HEK293 (cell line): ENCODE results near the gene SBF2.

Experiments used
- KLF9 ChIP-seq: fragments of 450-650 bp; formaldehyde crosslinking; IDR thresholded peaks from 2 replicates; pipeline ENCODE4 v1.5.1; 2016; ENCODE audit warnings: missing biosample characterization, missing genetic modification characterization, low read depth
- ZNF621 ChIP-seq: fragments of 450-650 bp; formaldehyde crosslinking; IDR thresholded peaks from 2 replicates; pipeline ENCODE4 v1.5.1; 2017; ENCODE audit warnings: missing biosample characterization, missing genetic modification characterization
- TF ChIP-seq, protein P1 (sequence below): fragments of 450-650 bp; formaldehyde crosslinking; IDR thresholded peaks from 2 replicates; pipeline ENCODE4 v1.5.1; 2016; ENCODE audit warnings: missing biosample characterization, missing genetic modification characterization
- TF ChIP-seq, protein P2 (sequence below): fragments of 450-650 bp; formaldehyde crosslinking; IDR thresholded peaks from 2 replicates; pipeline ENCODE4 v1.5.1; 2016; ENCODE audit warnings: missing biosample characterization, missing genetic modification characterization

DNA sequence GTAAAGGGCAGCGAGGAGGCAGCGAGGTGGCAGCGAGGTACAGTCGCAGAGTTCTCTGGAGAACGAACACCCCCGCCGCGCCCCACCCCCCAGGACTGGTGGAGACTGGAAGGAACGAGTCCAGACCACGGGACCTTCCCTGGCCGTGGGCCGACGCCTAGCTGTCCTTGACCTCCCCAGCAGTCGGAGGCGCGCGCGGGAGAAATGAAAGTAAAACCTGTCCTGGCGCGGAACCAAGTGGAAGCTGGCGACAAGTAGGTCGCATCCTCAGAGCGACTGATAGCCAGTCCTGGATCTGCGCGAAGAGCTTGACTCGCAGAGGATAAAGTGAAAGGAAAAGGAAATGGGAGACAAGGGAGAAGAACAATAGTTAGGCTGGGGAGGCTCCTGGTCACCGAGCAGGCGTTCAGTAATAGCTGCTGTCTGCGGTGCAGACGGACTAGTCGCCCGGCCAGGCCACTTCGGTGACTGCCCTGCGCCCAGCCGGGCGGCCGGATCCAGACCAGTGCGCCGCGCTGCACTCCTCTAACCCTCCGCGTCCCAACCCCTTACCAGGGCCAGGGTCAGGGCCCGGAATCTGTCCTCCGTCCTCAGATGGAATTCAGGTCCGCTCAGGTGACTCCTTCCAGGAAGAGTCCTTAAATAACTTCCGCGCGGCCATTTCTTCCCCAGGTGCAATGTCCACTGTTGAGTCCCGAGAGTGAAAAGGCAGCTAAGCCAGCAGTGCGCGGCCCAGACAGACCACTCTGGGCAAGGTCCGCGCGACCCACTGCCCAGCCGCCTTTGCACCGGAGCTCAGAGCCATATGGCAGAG lies 8.9 kb upstream of the SBF2 start:
- TF ChIP-seq KLF9, result no peak; the same call in 1 of the 2 replicates
- TF ChIP-seq, protein P1, sequence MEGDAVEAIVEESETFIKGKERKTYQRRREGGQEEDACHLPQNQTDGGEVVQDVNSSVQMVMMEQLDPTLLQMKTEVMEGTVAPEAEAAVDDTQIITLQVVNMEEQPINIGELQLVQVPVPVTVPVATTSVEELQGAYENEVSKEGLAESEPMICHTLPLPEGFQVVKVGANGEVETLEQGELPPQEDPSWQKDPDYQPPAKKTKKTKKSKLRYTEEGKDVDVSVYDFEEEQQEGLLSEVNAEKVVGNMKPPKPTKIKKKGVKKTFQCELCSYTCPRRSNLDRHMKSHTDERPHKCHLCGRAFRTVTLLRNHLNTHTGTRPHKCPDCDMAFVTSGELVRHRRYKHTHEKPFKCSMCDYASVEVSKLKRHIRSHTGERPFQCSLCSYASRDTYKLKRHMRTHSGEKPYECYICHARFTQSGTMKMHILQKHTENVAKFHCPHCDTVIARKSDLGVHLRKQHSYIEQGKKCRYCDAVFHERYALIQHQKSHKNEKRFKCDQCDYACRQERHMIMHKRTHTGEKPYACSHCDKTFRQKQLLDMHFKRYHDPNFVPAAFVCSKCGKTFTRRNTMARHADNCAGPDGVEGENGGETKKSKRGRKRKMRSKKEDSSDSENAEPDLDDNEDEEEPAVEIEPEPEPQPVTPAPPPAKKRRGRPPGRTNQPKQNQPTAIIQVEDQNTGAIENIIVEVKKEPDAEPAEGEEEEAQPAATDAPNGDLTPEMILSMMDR (tag by site-specific recombination), result no peak
- no peak for TF ChIP-seq ZNF621 (tag by site-specific recombination)
- TF ChIP-seq, protein P2, sequence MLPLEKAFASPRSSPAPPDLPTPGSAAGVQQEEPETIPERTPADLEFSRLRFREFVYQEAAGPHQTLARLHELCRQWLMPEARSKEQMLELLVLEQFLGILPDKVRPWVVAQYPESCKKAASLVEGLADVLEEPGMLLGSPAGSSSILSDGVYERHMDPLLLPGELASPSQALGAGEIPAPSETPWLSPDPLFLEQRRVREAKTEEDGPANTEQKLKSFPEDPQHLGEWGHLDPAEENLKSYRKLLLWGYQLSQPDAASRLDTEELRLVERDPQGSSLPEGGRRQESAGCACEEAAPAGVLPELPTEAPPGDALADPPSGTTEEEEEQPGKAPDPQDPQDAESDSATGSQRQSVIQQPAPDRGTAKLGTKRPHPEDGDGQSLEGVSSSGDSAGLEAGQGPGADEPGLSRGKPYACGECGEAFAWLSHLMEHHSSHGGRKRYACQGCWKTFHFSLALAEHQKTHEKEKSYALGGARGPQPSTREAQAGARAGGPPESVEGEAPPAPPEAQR (tag by site-specific recombination), result no peak
